Measurements from ENCODE around the gene SGCA.

DNA sequence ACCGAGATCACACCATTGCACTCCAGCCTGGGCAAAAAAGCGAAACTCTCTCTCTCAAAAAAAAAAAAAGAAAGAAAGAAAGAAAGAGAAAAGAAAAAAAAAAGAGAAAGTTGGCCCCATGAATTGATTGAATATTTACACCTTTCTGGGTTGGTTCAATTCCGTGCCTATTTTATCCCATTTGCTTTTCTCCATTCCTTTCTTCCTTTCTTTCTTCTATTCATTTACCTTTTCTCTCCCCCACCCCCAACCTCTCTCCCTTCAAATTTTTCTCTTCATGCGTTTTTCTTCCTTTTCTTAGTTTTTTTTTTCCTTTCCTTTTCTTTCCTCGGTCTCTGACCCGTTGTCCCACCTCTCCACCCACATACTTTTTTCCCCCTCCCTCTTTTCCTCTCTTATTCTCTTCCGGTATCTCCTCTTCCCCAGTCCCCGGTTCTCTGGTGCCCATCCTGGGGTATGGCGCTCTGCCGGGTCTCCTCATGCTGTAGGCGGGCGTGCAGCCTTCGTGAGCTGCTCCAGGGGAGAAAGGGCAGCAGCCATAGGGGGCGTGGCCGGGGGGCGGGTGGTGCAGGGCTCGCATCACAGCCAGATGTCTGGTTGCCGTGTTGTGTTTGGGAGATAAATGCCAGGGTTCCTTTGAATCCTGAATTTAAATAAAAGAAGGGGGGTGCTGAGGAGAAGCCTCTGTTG, 40.9 kb downstream of the SGCA start:
- no peak for TF ChIP-seq CTCF (conservative IDR thresholded peaks at IDR 0.05; ENCODE audit: low read length)
- TF ChIP-seq EZH2phosphoT487 (IDR thresholded peaks at IDR 0.05; ENCODE audit: borderline replicate concordance, low read depth, low read length), result no peak
